GM19397 (cell line): ENCODE results near the gene FAR2.
"Not testable (repeated sequence)": the region's sequence is repeated elsewhere in the genome, so short reads cannot be mapped to it uniquely, and the experiment has no call there.

Source experiments
- ATAC-seq: cut with Tn5 transposase; IDR thresholded peaks from one replicate; pipeline ENCODE4 v1.9.1; 2021; ENCODE audit warnings: mild to moderate bottlenecking, moderate library complexity; ENCODE audit not compliant: unreplicated experiment

The FAR2 gene

GRCh38 chr12:29230800-29231560, 81.9 kb downstream of the FAR2 start:
- no peak for ATAC-seq

GRCh38 chr12:29232086-29232485, 83.0 kb downstream of the FAR2 start:
- no peak for ATAC-seq

- no peak for ATAC-seq
Measured at GRCh38 chr12:29234552-29234951, 85.5 kb downstream of the FAR2 start.

GRCh38 chr12:29234965-29235626, 86.0 kb downstream of the FAR2 start:
- no peak for ATAC-seq

GRCh38 chr12:29238822-29239291, 89.8 kb downstream of the FAR2 start:
- ATAC-seq: no peak

- ATAC-seq: no peak
Measured at GRCh38 chr12:29239336-29239735, 90.3 kb downstream of the FAR2 start.

- ATAC-seq: no peak
Measured at GRCh38 chr12:29240441-29240840, 91.4 kb downstream of the FAR2 start.

- peak; percentile 74 for ATAC-seq
Measured at GRCh38 chr12:29241821-29242591, 92.9 kb downstream of the FAR2 start.

- ATAC-seq: no peak
Measured at GRCh38 chr12:29242921-29243431, 93.9 kb downstream of the FAR2 start.

GRCh38 chr12:29244159-29244765, 95.2 kb downstream of the FAR2 start:
- no peak for ATAC-seq

GRCh38 chr12:29245246-29245645, 96.2 kb downstream of the FAR2 start:
- ATAC-seq: no peak

GRCh38 chr12:29249930-29250329, 100.9 kb downstream of the FAR2 start:
- ATAC-seq: no peak

- ATAC-seq: no peak
Measured at GRCh38 chr12:29253906-29254625, 105.0 kb downstream of the FAR2 start.

GRCh38 chr12:29255042-29255441, 106.0 kb downstream of the FAR2 start:
- no peak for ATAC-seq

GRCh38 chr12:29256598-29256997, 107.5 kb downstream of the FAR2 start:
- ATAC-seq: no peak

GRCh38 chr12:29257687-29258086, 108.6 kb downstream of the FAR2 start:
- not testable (repeated sequence) for ATAC-seq

GRCh38 chr12:29264424-29264823, 115.3 kb downstream of the FAR2 start:
- ATAC-seq: no peak

- no peak for ATAC-seq
Measured at GRCh38 chr12:29269706-29270408, 120.8 kb downstream of the FAR2 start.

- no peak for ATAC-seq
Measured at GRCh38 chr12:29270446-29270845, 121.4 kb downstream of the FAR2 start.
